GM18861 (cell line): ENCODE measurements around the gene SHROOM1.
A peak's percentile ranks its signal among the peaks of the same experiment; 100 is the strongest.

Experiments used
- ATAC-seq: cut with Tn5 transposase; IDR thresholded peaks from one replicate; pipeline ENCODE4 v1.9.1; 2021; ENCODE audit not compliant: unreplicated experiment

SHROOM1 gene

GRCh38 chr5:132825834-132826391, 4.5 kb downstream of the SHROOM1 start:
- ATAC-seq, result no peak

GRCh38 chr5:132825033-132825833, 5.2 kb downstream of the SHROOM1 start:
- no peak for ATAC-seq

GRCh38 chr5:132824426-132824825, 6.0 kb downstream of the SHROOM1 start:
- ATAC-seq, result no peak

- ATAC-seq, result no peak
These were observed 6.9 kb downstream of the SHROOM1 start for GRCh38 chr5:132823481-132824050.

- ATAC-seq, result no peak
These were observed 7.6 kb downstream of the SHROOM1 start for GRCh38 chr5:132822650-132823480.

GRCh38 chr5:132821791-132822190, 8.7 kb downstream of the SHROOM1 start:
- no peak for ATAC-seq

GRCh38 chr5:132821350-132821749, 9.1 kb downstream of the SHROOM1 start:
- ATAC-seq, result no peak

GRCh38 chr5:132820162-132820754, 10.2 kb downstream of the SHROOM1 start:
- ATAC-seq, result peak; percentile 71

GRCh38 chr5:132819468-132819867, 11.0 kb downstream of the SHROOM1 start:
- ATAC-seq, result no peak

GRCh38 chr5:132817011-132817410, 13.4 kb downstream of the SHROOM1 start:
- no peak for ATAC-seq

- ATAC-seq, result no peak
These were observed 13.9 kb downstream of the SHROOM1 start for GRCh38 chr5:132816554-132816953.

GRCh38 chr5:132816083-132816482, 14.4 kb downstream of the SHROOM1 start:
- ATAC-seq, result no peak

GRCh38 chr5:132815454-132815853, 15.0 kb downstream of the SHROOM1 start:
- no peak for ATAC-seq

- ATAC-seq, result no peak
These were observed 15.7 kb downstream of the SHROOM1 start for GRCh38 chr5:132814503-132815294.

- no peak for ATAC-seq
These were observed 16.6 kb downstream of the SHROOM1 start for GRCh38 chr5:132813599-132814502.

- ATAC-seq, result no peak
These were observed 17.5 kb downstream of the SHROOM1 start, which contains the start of gene SOWAHA for GRCh38 chr5:132812781-132813598. Gene SOWAHA (plus strand): TSS chr5:132813302. CDS start chr5:132813622, 320 bp downstream.

- no peak for ATAC-seq
These were observed 18.2 kb downstream of the SHROOM1 start for GRCh38 chr5:132812123-132812765.

- no peak for ATAC-seq
These were observed 19.8 kb downstream of the SHROOM1 start for GRCh38 chr5:132810605-132811004.
